ENCODE measurements around the gene ACTR3. TPM values are rescaled to one million over a fixed set of nuclear protein-coding genes. Genes with fewer than 3 reads are reported as not detected.
"Not testable (repeated sequence)": the region's sequence is repeated elsewhere in the genome, so short reads cannot be mapped to it uniquely, and the experiment has no call there.

The ACTR3 gene
- total RNA-seq, 1 experiment from 2014 or later, result 393 TPM

DNA sequence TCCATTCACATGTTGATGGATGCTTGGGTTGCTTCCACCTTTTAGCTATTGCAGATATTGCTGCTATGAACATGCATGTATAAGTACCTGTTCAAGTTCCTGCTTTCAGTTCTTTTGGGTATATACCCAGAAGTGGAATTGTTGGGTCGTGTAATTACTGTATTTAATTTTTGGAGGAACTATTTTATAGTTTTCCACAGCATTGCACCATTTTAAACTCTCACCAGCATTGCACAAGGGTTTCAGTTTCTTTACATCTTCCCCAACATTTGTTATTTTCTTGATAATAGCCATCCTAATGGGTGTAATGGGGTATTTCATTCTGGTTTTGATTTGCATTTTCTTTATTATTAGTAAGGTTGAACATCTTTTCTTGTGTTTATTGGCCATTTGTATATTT is 16.0 kb downstream of the ACTR3 start:
- DNase-seq (ENCODE audit: low read depth), result no peak

DNA sequence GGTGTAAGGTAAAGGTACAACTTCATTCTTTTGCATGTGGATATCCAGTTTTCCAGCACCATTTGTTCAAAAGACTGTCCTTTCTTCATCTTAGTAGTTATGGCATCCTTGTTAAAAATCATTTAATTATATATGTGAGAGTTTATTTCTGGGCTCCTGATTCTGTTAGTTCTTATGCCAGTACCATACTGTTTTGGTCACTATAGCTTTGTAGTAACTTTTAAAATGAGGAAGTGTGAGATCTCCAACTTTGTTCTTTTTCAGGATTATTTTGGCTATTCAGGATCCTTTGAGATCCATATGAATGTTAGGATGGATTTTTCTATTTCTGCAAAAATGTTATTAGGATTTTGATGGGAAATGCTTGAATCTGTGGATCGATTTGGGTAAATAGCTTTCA is 16.8 kb downstream of the ACTR3 start:
- no peak for DNase-seq (ENCODE audit: low read depth)

DNA sequence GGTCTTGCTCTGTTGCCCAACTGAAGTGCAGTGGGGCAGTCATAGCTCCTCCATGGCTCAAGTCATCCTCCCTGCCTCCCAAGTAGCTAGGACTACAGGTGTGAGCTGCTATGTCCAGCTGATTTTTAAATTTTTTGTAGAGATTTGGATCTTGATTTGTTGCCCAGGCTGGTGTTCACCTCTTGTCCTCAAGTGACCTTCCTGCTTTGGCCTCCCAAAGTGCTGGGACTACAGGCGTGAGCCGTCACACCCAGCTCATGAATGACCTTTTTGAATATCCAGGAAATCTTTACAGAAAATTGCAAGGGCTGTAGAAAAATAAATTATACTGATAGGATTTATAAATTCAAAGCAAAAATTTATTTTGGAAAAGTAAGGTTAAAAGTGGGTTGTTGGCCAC is 17.4 kb downstream of the ACTR3 start:
- DNase-seq (ENCODE audit: low read depth), result no peak

DNA sequence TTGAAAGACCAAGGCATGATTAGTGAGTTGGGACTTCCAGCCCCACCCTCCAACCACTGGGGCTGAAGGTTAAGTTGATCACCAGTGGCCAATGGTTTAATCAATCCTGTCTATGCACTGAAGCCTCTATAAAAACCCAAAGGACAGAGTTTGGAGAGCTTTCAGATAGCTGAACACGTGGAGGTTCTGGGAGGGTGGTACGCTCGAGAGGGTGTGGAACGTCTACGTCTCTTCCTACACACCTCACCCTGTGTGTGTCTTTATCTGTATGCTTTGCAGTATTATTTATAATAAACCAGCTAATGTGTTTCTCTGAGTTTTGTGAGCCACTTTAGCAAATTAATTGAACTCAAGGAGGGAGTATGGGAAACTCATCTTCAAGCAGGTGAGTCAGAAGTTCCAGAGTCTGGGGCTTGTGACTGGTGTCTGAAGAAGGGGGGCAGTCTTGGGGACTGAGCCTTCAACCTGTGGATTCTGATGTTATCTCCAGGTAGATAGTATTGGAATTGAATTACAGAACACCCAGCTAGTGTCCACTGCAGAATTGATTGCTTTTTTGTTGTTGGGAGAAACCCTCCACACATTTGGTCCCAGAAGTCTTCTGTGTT is 20.3 kb downstream of the ACTR3 start:
- DNase-seq (ENCODE audit: low read depth), result peak; percentile 63

DNA sequence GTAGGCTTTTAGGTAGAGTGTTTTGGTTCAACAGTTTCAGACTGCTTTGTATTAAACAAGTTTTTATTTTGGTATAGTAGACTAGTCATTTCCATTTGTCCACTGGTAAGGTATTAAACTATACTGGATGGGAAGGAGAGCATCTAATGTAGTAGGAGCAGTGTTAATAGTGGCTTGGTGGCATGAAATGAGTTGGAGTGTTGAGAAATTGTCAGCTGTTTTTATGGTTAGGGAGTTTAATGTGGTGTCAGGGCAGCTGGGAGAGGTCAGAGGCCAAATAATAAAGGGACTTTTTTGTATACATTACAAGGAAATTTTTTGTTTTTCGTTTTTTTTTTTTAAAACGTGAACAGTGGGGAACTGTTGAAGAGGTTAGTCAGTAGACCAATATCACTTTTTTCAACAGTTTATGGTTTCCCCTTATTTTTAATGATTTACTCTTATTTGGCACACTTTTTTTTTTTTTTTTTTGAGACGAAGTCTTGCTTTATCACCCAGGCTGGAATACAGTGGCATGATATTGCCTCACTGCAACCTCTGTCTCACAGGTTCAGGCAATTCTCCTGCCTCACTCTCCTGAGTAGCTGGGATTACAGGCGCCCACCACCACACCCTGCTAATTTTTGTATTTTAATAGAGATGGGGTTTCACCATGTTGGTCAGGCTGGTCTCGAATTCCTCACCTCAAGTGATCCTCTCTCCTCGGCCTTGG is 21.2 kb downstream of the ACTR3 start:
- no peak for DNase-seq (ENCODE audit: low read depth)

DNA sequence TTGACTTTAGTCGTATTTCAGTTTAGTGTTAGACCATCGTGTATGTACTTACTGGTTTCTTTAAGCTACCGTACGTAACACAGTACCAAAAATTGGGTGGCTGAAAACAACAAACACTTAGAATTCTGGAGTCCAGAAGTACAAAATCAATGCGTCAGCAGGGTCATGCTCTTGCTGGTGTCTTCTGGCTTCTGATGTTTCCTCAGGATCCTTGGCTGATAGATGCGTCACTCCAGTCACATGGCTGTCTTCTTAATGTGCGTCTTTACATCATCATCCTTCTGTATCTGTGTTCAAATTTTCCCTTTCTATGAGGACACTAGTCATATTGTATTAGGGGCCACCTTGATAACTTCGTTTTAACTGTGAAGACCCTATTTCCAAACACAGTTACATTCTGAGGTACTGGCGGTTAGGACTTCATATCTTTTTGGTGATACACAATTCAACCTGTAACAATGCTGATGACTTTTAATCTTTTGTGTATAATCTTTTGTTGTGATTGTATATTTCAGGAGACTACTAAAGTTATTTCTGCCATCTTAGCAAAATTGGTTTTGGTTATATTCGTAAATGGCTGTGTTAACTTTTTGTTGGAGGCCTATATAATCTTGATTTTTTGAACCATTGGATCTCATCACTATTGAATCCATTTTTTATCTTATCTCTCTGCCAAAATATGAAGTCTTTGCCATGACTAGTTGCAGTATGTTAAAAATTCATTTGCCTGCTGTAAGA is 25.4 kb downstream of the ACTR3 start:
- DNase-seq (ENCODE audit: low read depth), result no peak

DNA sequence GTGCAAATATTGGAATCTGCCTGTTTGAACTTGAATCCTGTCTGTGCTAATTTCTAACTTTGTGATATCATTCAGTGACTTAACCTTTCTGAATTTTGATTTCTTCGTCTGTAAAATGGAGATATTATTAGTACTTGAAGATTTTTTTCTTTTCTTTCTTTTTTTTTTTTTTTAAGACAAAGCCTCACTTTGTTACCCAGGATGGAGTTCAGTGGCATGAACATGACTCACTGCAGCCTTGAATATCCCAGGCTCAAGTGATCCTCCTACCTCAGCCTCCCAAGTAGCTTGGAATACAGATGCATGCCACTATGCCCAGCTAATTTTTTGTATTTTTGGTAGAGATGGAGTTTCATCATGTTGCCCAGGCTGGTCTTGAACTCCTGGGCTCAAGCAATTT is 28.3 kb downstream of the ACTR3 start:
- DNase-seq (ENCODE audit: low read depth), result no peak

DNA sequence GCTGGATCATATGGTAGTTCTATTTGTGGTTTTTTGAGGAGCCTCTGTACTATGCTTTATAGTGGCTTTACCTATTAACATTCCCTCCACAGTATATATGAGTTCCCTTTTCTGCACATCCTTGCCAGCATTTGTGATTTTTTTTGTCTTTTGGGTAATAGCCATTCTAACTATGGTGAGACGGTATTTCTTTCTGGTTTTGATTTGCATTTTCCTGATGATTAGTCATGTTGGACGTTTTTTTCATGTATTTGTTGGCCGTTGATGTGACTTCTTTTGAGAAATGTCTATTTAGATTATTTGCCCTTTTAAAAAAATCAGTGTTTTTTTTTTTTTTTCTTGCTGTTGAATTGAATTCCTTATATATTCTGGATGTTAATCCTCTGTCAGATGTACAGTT is 31.1 kb downstream of the ACTR3 start:
- DNase-seq (ENCODE audit: low read depth), result peak; percentile 3

DNA sequence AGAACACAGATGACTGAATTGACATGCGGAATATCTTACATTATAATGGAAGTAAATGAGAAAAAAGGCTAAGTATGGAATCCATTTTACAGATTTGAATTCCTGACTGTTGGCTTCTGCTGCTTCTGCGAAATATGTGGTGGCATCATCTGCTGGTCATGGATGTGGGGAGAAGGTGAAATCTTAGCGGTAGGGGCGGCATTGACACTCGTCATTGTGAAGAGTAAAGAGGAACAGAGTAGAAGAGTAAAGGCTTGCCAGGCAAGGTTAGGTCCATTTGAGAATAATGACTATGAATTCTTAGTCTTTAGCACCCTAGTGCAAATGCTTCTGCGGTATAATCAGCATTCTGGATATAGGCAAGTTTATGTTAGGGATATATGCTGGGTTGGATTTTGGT is 32.4 kb downstream of the ACTR3 start:
- no peak for DNase-seq (ENCODE audit: low read depth)

DNA sequence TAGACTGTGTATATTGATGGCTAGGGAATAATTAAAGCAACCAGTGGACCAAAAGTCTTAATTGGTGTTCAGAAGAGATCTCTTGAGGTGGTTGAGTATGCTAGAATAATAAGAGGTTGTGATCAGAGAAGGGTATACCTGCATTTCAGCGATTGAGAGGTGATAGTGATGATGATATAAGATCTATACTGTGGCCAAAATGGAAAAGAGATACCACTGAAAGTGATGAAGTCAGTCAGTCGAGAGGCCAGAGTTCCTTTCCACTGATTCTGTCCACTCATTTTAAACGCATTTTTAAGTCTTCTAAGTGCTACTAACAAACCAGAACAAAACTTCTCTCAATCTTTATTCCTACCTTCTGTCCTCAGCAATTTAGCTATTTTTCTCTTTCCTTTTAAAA is 32.9 kb downstream of the ACTR3 start:
- no peak for DNase-seq (ENCODE audit: low read depth)

DNA sequence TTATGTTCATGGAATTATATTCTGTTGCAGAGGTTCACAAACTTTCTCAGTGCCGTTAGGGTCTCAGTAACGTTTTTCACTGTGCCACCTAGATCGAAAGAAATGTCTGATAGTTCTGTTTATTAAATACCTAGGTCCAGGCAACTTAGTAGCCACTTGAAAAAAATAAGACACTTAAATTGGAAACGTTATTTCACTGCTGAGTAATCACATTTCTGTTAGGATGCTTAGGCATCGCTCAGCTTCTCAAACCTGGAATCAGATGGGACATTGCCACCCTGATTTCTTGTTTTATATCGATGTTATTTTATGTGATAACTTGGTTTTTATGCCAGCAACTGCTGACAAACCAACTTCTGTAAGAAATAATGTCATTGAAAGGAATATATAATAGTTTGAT is 36.0 kb downstream of the ACTR3 start:
- DNase-seq (ENCODE audit: low read depth), result no peak

DNA sequence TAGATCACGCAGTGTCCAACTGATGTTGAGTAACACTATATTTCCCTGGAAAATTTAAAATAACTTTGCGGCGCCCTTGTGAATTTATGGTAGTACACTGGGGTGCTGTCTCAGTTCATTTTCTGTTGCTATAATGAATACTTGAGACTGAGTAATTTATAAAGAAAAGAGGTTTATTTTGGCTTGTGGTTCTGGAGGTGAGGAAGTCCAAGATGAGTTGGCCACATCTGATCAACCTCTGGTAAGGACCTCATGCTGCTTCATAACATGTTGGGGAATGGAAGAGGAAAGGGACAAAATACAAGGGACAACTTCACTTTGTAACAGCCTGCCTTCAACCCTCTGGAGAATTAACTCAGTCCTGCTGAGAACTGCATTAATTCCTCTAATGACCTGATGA is 36.4 kb downstream of the ACTR3 start:
- no peak for DNase-seq (ENCODE audit: low read depth)

DNA sequence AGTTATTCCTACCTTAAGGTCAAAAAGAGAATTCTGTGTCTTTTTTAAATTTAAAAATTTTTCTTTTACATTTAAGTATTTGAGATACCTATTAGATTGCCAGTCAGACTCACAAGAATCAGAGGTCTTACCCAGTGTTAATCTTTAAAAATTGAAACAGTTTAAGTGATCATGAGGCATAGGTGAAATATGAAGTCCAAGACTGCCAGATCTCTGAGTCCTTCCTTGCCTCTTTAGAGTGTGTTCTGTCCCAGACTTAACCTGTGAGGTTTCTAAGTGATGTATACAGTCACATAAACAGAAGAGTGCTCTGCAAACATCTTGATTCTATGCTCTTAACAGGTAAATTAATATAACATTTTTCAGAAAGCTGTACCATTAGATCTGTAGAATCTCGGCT is 40.6 kb downstream of the ACTR3 start:
- no peak for DNase-seq (ENCODE audit: low read depth)

DNA sequence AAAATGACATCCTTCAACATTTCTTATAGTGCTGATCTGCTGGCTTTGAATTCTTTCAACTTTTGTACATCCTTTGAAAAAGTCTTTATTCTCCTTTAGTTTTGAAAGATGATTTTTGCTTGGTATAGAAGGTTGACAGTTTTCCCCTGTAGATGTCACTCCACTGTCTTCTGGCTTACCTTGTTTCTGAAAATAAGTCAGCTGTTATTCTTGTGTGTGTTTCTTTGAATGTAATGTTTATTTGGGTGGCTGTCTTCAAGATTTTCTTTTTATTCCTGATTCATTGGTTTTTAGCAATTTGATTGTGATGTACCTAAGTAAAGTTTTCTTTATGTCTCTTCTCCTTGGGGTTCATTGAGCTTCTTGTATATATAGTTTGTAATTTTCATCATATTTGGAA is 47.6 kb downstream of the ACTR3 start:
- peak; percentile 6 for DNase-seq (ENCODE audit: low read depth)

DNA sequence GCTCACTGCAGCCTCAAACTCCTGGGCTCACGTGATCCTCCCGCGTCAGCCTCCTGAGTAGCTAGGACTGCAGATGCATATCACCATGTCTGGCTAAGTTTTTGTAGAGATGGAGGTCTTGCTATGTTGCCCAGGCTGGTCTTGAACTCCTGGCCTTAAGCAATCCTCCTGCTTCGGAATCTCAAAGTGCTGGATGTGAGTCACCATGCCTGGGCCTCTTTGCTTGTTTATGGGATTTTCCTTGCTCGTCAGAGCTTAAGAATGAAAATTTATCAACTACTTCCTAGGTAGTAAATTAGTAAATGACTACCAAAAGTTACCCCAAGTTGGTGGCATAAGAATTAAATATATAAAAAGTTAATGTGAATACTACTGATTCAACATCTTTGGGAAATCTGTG is 51.0 kb downstream of the ACTR3 start:
- DNase-seq (ENCODE audit: low read depth), result peak; percentile 19

DNA sequence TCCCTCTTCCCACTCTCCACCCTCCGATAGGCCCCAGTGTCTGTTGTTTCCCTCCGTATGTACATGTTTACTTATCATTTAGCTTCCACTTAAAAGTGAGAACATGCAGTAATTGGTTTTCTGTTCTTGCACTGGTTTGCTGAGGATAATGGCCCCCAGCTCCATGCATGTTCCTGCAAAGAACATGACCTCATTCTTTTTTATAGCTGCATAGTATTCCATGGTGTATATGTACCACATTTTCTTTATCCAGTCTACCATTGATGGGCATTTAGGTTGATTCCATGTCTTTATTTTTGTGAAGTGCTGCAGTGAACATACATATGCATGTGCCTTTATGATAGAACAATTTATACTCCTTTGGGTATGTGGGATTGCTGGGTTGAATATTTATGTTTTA is 55.9 kb downstream of the ACTR3 start:
- not testable (repeated sequence) for DNase-seq (ENCODE audit: low read depth)

DNA sequence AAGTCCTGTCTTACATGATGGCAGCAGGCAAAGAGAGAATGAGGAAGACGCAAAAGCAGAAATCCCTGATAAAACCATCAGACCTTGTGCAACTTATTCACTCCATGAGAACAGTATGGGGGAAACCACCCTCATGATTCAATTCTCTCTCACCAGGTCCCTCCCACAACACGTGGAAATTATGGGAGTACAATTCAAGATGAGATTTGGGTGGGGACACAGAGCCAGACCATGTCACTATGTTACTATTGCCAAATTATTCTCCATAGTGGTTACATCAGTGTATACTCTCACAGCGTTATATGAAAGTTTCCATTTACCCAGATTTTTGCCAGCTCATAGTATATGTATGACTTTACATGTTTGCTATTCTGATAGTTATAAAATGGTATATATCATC is 61.0 kb downstream of the ACTR3 start:
- DNase-seq (ENCODE audit: low read depth), result not testable (repeated sequence)

DNA sequence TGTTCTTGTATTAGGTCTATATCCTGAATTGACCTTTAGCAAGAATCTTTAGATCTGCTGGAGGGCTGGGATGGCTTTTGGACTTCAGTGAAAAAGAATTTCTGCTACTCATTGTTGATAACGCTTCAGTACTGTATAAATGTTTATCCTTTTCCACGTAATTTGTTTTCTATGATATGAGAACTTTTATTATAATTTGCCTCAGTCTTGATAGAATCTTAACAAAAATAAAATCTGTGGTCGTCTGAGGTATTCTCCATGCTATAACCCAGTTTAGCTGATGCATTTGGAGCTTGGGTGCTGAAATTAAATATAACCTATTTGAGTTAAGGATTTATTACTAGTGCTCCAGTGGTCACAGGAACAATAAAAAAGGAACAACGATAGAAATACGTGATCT is 71.1 kb downstream of the ACTR3 start:
- no peak for DNase-seq (ENCODE audit: low read depth)

DNA sequence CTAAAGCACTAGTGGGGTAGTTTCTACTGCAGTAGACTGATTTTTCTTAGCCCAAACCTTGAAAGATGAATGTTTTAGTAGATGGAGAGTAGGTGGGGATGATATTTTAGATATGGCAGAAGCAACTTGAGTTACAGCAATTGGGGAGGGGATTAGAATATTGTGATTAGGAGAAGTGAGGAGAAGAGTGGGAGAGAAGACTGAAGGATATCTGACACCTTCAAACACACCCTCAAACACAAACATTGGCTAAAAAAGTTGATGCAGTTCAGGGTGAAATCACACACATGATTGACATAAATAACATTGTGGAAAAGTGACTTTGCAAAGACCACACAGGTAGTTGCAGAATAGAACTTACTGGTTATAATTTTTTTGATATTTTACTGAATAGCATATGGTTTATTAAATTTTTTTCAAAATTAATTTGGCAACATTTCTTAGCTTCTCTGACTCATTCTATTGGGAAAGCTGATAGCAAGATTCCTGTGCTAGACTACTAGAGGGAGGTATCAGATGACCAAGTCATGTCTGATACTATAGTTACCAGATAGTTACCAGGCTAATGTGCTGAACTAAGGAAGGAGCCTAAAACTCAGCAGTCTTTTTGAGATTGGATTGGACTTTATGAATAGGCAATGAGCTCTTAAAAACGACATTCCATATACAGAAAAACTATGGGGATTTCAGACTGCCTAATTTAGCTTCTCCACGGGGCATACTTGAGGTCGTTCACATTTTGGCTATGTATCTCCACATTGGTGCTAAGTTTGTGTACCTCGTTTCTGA is 73.0 kb downstream of the ACTR3 start:
- DNase-seq (ENCODE audit: low read depth), result peak; percentile 35

DNA sequence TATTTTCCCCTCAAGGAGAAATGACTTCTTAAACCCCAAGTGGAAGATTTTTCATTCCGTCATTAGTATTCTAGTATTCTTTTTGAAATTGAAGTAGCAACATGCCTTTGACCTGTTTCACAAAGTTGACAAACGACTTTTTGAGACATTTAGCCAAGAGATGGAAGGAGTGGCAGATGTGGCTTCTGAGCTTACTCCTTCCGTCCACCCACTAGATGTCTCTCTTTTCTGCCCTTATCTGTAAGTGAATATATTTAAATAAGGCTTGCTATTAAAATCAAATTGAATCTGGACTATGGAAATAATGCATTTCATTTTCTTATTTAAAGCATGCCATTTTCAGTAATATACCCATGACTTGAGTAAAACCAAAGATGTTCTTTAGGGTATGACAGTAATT is 74.1 kb downstream of the ACTR3 start:
- no peak for DNase-seq (ENCODE audit: low read depth)

DNA sequence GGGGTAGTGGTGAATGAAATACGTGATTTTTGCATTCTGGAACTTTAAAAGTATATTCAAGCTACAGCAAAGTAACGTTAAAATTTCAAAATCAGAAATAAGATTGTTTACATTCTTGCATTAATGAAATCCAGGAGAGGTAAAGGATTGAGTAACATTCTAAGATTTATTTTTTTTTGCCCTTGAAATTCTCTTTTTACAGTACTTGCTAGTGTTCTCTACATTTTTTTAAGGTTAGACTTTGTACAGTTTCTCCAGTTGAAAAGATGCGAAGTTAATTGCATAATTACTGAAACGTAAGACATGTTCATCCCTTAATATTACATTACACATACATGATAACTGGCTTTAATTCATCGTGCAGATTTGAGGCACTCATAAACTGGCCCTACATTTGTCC is 74.5 kb downstream of the ACTR3 start:
- no peak for DNase-seq (ENCODE audit: low read depth)

DNA sequence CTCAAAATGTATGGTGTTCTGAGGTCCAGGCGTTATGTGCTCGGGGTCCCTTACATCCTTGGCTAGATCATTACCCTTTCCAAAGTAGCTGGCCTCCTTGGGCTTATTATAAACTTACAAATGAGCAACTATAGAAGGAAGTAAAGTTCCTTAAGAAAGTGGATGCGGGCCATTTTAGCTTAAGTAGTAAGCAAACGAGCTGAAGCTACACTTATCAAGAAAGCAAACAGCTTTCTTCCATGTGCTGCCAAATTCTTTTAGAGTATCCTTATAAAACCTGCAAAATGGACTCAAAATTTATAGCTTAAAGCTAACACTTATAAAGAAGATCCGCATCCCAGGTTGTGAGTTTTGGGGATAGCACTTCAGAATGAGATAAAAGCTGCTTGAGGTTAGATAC is 75.3 kb downstream of the ACTR3 start:
- DNase-seq (ENCODE audit: low read depth), result no peak

Measured in M059J (cell line).